Ovary (tissue), 9 donors: Measurements from ENCODE around the gene PHOX2B. TPM values are rescaled to one million over a fixed set of nuclear protein-coding genes. Genes with fewer than 3 reads are reported as not detected.
"Not testable (repeated sequence)": the region's sequence is repeated elsewhere in the genome, so short reads cannot be mapped to it uniquely, and the experiment has no call there.

Experiments
- DNase-seq, 5 donors: peaks; one replicate each; pipeline ENCODE4 v3.0.0-alpha.2; 2019 to 2020
- H3K27ac ChIP-seq, 2 donors: fragments of 200-600 bp; one replicate each; pipeline versions ENCODE4 v1.5.1 to v1.8.0; 2019 to 2022
- H3K27me3 ChIP-seq: fragments of 200-600 bp; one replicate; pipeline ENCODE4 v1.8.0; 2022
- H3K36me3 ChIP-seq: fragments of 200-600 bp; sonication (generic); one replicate; pipeline ENCODE4 v1.5.1; 2019
- H3K4me1 ChIP-seq: one replicate; pipeline ENCODE4 v1.8.1; 2013; ENCODE audit warnings: mild to moderate bottlenecking, moderate library complexity; ENCODE audit not compliant: insufficient read depth
- H3K4me3 ChIP-seq: fragments of 200-600 bp; sonication (generic); one replicate; pipeline ENCODE4 v1.5.1; 2017
- H3K9me3 ChIP-seq, 2 donors: fragments of 200-600 bp in 1 of 2; sonication (generic) in 1 of 2; one replicate each; pipeline versions ENCODE4 v1.5.1 to v1.8.1; 2013 to 2019; ENCODE audit warnings: mild to moderate bottlenecking in 1 of 2, moderate library complexity in 1 of 2
- EP300 ChIP-seq: sonication (generic); formaldehyde crosslinking; IDR thresholded peaks from one replicate; pipeline ENCODE4 v1.6.1; 2017; ENCODE audit warnings: antibody characterized with exemption
- POLR2A ChIP-seq: fragments of 450-650 bp; IDR thresholded peaks from one replicate; pipeline ENCODE4 v1.6.1; 2017; ENCODE audit warnings: antibody characterized with exemption, mild to moderate bottlenecking, moderate library complexity
- WGBS, 3 donors: extraction: QIAGEN DNeasy Blood & Tissue Kit in 1 of 3; methylation state at CpG; one replicate each; pipeline versions ENCODE4 v1.1.5 to v1.1.7; 2013 to 2017; 5-methylcytosine and 5-hydroxymethylcytosine counted together
- intact Hi-C, 4 donors: fragments of 100-400 bp; cut with DNase I; formaldehyde crosslinking; loops; one replicate each; pipeline versions ENCODE4 v1.11.0 to v1.15.1; 2022 to 2023
- polyA plus RNA-seq, 2 donors: library from polyadenylated mRNA; stranded (reverse); fragments of 200-250 nt in 1 of 2; fragments of 350-450 nt in 1 of 2; fragmentation: Illumina TruSeq in 1 of 2; extraction: RNeasy Lipid Tissue Mini Kit (QIAGEN cat#74804) in 1 of 2; gene quantifications; one replicate each; pipeline ENCODE4 v1.2.3, GENCODE V29; 2013 to 2014
- total RNA-seq, 7 donors: library from RNA; depleted of rRNA in 2 of 7; stranded (reverse); fragments of >200 nt in 2 of 7; fragmentation: NEBNext Ultra II Directional in 3 of 7; extraction: Animal tissue kit (Norgen Biotek cat#: 25700) in 3 of 7; gene quantifications; one replicate each; pipeline versions ENCODE4 v1.1.0 to v1.2.4, GENCODE V29; 2016 to 2023
- TF ChIP-seq, protein P1 (sequence below), 3 donors: fragments of 450-650 bp in 2 of 3; fragments of 200-600 bp in 1 of 3; IDR thresholded peaks; one replicate each; pipeline versions ENCODE4 v1.5.1 to v1.8.0; 2016 to 2022; ENCODE audit warnings: antibody characterized with exemption in 3 of 3, mild to moderate bottlenecking in 1 of 3
- donor health status: DM: no; HTN: no; CAD: no; lungs with moderate emphysema.
- donor health status: DM: no; HTN: no; CAD: no.
- donor health status: Bipolar disorder and iron deficiency.
- donor health status: DM: yes; HTN: yes; CAD: no.
- donor health status: DM: no; HTN: no; CAD: no.
- donor health status: DM: yes; HTN: yes; CAD: no.

PHOX2B gene
- total and polyA plus RNA-seq, 9 donors = not detected

DNA sequence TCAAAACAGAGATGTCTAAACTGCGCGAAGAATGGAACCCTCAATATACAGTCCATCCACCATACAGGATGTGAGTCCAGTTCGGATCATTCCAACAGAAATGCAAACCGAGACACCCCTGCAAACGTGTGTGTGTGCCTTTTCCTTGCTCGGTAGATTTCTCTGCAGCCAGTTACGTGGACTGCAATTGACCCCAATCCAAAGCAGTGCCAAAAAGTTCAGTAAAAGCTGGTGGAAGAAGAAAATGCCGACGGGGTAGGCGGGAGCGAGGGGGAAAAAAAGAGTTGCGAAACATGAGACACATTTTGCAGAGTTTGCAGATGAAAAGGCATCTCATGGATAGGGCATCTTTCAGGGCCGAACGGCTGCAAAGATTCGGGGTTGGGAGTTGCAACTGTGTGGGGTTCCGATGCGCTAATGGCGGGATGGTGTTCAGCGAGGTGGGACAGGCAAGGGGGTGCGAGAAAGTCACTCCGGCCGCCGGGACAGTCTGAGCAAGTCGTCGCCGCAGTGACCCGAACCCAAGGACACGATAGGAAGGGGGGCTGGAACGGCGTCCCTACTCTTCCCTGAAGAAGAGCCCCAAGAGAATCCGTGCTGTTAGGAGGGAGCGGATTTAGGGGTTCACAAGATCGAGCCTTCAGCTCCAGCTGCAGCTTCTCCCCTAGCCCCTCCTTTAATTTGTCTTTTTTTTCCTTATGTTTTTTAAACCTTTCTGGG is 3.8 kb downstream of the PHOX2B start:
- 5 to 7% (median 6%) methylated on average over 33 of the region's 33 CpGs for WGBS, 3 donors

DNA sequence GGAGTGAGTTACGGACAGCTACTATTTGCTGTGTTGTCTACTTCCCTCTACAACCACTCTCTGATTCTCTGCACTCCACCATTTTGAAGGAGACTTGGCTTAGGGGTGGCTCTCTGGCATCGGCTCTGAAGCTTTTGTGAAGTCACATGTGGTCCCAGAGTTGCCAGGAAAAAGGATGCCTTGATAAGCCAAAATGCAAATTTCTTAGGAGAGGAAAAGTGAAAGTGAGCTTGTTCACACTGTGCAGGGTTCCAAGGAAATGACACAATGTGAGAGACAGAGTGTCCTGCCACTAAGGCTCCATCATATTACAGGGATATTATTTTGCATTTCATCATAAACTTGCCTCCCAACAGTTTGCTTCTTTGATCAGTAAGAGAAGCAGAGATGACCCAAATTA is 7.2 kb downstream of the PHOX2B start:
- no peak for DNase-seq
- Histone ChIP-seq H3K9me3 (peaks cover 0 to 12% of the 10 kb centered on the region in 2 donors), H3K4me3 (no peak overlapping the region), H3K27me3 (no peaks in the 10 kb centered on the region), H3K27ac (no peak overlapping the region), H3K36me3 (no peaks in the 10 kb centered on the region), H3K4me1 (no peaks in the 10 kb centered on the region)
- WGBS, 3 donors = 52 to 57% (median 54%) methylated on average over 2 of the region's 2 CpGs
- intact Hi-C loops = no loop called here
- TF ChIP-seq, protein P1, sequence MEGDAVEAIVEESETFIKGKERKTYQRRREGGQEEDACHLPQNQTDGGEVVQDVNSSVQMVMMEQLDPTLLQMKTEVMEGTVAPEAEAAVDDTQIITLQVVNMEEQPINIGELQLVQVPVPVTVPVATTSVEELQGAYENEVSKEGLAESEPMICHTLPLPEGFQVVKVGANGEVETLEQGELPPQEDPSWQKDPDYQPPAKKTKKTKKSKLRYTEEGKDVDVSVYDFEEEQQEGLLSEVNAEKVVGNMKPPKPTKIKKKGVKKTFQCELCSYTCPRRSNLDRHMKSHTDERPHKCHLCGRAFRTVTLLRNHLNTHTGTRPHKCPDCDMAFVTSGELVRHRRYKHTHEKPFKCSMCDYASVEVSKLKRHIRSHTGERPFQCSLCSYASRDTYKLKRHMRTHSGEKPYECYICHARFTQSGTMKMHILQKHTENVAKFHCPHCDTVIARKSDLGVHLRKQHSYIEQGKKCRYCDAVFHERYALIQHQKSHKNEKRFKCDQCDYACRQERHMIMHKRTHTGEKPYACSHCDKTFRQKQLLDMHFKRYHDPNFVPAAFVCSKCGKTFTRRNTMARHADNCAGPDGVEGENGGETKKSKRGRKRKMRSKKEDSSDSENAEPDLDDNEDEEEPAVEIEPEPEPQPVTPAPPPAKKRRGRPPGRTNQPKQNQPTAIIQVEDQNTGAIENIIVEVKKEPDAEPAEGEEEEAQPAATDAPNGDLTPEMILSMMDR (IDR thresholded peaks at IDR 0.05) = no peak
- no peak for TF ChIP-seq EP300
- no peak for TF ChIP-seq POLR2A

More for the DNA sequence above, 3.8 kb downstream of the PHOX2B start:
- Histone ChIP-seq H3K27ac (no peak overlapping the region), H3K4me1 (no peaks in the 10 kb centered on the region), H3K4me3 (no peak overlapping the region), H3K9me3 (peaks cover 0 to 12% of the 10 kb centered on the region in 2 donors), H3K36me3 (no peaks in the 10 kb centered on the region), H3K27me3 (no peaks in the 10 kb centered on the region)
- intact Hi-C loops = no loop called here
- TF ChIP-seq, protein P1 (IDR thresholded peaks at IDR 0.05) = no peak
- TF ChIP-seq EP300 = no peak
- no peak for TF ChIP-seq POLR2A
- no peak for DNase-seq

DNA sequence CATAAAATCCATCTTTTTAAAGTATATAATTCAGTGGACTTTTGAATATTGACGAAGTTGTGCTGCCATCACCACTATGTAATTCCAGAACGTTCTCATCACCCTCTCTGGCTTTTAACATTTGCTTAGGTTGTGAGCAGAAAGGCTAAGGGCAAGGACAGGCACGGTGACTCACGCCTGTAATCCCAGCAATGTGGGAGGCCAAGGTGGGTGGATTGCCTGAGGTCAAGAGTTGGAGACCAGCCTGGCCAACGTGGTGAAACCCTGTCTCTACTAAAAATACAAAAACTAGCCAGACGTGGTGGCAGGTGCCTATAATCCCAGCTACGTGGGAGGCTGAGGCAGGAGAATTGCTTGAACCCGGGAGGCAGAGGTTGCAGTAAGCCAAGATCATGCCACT is 11.0 kb downstream of the PHOX2B start:
- DNase-seq, H3K27me3 ChIP-seq, intact Hi-C loops, H3K36me3 ChIP-seq, H3K4me1 ChIP-seq, H3K9me3 ChIP-seq, H3K4me3 ChIP-seq, H3K27ac ChIP-seq: not testable (repeated sequence)
- 47 to 66% (median 50%) methylated on average over 8 of the region's 8 CpGs for whole genome bisulfite sequencing, 3 donors

DNA sequence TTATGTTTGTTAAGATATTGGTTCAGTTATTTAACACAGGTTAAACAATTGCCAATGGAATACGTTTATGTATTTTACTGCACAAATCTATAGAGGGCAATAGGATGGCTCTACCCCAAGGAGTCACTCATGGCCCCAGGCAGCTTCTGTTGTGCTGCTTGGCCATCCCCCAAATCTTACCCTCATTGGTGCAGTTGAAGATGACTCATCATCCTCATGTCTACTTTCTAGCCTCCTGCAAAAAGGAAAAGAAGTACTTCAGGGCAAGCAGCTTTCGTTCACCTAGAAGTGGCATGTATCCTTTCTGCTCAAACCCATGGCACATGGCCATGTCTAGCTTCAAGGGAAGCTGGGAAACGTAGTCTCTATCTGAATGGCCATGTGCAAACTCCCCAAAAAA is 14.2 kb downstream of the PHOX2B start:
- Histone ChIP-seq H3K27me3 (no peaks in the 10 kb centered on the region), H3K4me3 (no peak overlapping the region), H3K9me3 (no peaks in the 10 kb centered on the region), H3K36me3 (no peaks in the 10 kb centered on the region), H3K27ac (no peak overlapping the region), H3K4me1 (no peaks in the 10 kb centered on the region)
- 64 to 81% (median 68%) methylated on average over 3 of the region's 3 CpGs for WGBS, 3 donors
- TF ChIP-seq EP300 (no peak), POLR2A (no peak)
- TF ChIP-seq, protein P1 (IDR thresholded peaks at IDR 0.05) = no peak
- intact Hi-C loops = no loop called here
- no peak for DNase-seq

DNA sequence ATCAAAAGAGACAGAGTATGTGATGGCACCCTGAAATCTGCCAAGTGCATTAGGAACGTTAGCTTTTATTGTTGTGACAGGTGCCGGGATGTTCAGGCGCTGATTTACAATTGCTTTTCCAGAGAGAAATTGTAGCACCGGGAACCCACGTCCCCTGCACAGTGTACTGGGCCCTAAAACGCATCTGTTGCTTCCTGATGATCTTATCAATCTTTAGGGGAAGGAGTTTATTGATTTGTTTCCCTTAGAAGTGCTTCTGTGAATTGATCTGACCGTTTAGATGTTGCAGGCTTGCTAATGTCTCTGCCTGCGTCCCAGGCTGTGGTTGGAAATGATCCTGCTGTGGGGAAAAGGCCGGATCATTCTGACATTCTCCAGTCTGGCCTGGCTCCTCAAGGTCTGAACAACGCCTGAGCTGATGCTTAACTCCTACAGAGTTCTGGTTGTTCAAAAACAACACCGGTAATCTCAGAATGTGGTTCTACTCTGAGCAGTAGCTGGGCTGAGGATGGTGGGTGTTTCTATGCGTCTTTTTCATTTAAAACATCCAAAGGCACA is 16.9 kb downstream of the PHOX2B start:
- H3K36me3 ChIP-seq = no peaks in the 10 kb centered on the region
- 16 to 18% (median 18%) methylated on average over 12 of the region's 12 CpGs for WGBS, 3 donors
- no peak overlapping the region for H3K4me3 ChIP-seq
- H3K9me3 ChIP-seq = no peaks in the 10 kb centered on the region
- no peak overlapping the region for H3K27ac ChIP-seq
- DNase-seq = no peak
- intact Hi-C loops = no loop called here
- H3K27me3 ChIP-seq = no peaks in the 10 kb centered on the region
- TF ChIP-seq, protein P1 (IDR thresholded peaks at IDR 0.05) = no peak
- TF ChIP-seq EP300 (no peak), POLR2A (no peak)
- H3K4me1 ChIP-seq = no peaks in the 10 kb centered on the region
